ENCODE data around the gene CHST3. TPM values are rescaled to one million over a fixed set of nuclear protein-coding genes. Genes with fewer than 3 reads are reported as not detected.
"Not testable (repeated sequence)": the region's sequence is repeated elsewhere in the genome, so short reads cannot be mapped to it uniquely, and the experiment has no call there.

Gene CHST3
- total RNA-seq, 1 experiment from 2014 or later, result 57.0 TPM

DNA sequence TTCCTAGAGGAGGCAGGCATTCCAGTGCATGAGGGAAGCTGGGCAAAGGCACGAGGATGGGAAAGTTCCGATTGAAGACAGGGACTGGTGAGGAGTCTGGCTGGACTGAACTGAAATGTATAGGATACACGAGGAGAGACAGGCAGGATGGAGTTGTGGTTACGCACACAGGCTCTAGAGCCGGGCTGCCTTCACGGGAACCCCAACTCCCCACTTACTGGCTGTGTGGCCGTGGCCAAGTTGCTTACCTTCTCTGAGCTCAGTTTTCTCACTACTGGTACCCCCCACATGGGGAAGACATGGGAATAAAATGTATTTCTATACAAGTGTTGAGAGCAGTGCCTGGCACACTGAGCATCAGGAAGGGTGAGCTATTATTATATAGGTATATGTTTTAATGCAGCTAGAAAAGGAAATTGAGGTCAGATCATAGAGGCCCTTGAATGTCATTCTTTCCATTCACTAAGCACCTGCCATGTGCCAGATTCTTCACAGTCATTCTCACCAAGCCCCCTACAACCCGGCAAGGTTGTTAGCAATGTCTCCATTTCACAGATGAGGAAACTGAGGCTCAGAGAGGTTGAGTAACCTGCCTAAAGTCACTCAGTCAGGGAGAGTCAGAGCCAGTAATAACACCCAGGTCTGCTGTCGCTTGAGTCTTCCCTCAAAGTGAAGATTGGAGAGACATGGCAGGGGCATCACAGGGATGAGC is 9.7 kb downstream of the CHST3 start:
- DNase-seq (ENCODE audit: low spot score), result no peak

DNA sequence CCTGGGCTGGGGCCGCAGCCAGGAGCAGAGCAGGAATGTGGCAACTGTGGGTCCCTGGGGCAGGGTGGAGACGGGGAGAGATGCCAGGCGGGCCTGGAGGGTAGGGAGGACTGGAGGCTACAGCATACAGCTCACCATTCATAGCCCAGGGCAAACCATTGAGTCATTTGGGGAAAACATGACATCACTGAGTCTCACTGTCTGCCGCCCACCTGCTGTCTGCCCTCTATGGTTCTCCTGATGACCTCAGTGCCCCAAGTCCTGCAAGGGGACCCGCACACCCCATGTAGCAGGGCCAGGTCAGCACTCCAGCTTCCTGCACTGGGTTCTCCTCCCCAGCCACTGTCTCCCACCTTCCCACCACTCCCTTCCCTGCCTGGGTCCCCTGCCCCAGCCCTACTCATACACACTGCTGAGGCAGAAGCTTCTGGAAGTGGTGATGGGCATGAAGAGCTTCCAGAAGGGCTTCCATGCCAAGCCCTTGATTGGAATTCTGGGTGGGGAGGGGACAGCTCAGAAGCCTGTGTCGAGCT is 10.4 kb downstream of the CHST3 start:
- peak; percentile 98 for DNase-seq (ENCODE audit: low spot score)

DNA sequence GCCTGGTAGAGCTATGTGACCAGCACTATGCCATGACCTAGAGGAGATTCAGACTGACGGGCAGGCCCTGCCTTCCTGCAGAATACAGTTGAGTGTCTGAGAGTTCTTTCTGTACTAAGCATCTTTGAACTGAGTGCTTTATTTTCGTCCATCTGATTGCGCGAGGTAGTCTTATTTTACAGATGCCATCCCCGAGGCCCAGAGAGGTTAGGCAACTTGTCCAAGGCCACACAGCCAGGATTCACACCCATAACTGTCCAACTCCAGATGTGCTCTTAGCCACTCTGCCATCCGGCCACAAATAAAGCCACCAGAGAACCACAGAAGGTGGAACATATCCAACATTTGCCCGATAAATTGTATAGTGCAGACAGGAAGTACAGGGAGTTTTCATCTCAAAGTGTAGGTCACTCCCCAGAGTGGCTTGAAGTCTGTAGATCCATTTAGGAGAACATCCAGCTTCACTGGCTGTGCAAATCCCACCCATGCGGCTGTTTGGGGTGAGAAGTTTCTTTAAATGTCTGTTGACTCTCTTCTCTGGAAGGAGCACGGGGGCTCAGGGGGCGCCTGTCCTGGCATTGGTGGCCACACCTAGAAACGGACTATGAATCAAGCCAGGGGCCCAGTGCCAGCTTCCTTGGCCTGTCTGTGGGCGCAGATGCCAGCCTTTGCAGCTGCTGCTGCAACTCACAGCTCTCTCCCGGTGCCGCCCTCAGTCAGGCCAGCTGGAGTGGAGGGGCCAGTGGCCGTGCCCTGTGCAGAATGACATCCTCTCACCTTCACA is 11.1 kb downstream of the CHST3 start:
- peak; percentile 86 for DNase-seq (ENCODE audit: low spot score)

DNA sequence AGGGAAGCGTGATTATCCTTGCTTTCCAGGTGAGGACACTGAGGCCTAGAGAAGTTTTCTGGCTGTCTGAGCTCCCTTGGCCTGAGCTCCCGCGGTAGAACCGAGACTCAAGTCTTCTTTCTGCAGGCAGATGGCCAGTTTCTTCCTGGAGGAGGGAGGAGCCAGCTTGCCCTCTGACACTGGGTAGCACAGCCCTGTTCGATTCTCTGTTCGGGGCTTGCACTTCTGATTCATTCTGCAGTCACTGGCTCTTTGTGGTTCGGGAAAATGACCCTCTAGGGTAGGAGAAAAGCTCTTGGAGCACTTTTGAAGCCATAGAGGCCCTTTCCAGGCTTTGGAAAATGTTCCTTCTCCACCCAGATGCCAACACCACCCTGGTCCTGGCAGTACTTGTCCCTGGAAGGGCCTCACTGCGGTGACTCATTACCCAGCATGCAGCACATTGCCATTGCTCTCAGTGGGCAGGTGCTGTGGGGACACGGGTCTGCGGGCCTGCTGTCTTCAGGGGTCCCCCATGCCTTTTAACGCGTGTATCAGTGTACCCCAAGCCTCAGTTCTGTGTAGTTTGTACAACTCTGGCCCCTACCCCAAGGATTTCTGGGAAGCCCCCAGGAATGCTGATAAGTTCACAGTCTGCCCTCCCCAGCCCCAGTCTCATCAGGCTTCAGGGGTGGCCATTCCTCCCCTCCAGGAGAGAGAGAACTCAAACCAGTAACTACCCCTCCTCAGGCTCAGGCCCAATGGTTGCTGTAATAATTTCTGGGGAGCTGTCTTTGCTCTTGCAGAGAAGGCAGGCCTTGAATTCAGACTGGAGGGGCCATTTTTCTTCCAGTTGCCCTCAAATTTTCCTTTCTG is 11.9 kb downstream of the CHST3 start:
- DNase-seq (ENCODE audit: low spot score), result peak; percentile 80

DNA sequence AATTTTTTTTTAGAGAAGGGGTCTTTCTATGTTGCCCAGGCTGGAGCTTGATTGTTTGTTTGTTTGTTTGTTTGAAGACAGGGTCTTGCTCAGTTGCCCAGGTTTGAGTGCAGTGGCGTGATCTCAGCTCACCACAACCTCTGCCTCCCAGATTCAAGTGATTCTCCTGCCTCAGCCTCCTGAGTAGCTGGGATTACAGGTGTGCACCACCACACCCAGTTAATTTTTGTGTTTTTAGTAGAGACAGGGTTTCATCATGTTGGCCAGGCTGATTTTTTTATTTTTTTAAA is 13.4 kb downstream of the CHST3 start:
- DNase-seq (ENCODE audit: low spot score), result not testable (repeated sequence)

DNA sequence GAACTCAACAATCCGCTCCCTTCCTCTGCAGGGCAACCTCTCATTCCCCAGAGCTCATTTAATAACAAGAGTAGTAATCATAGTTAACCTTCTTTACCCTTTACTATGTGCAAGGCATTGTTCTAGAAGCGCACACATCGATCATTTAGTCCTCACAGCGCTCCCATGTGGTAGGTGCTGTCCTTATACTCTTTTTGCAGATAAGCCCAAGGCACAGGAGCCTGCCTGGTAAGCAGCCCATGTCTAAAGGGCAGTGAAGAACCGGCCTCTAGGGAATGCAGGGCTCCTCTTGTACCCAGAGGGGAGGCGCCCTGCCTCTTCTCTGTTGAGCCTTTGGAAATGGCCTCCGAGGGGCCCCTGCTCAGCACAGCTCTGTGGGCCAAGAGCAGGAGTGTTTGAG is 14.3 kb downstream of the CHST3 start:
- DNase-seq (ENCODE audit: low spot score), result no peak

DNA sequence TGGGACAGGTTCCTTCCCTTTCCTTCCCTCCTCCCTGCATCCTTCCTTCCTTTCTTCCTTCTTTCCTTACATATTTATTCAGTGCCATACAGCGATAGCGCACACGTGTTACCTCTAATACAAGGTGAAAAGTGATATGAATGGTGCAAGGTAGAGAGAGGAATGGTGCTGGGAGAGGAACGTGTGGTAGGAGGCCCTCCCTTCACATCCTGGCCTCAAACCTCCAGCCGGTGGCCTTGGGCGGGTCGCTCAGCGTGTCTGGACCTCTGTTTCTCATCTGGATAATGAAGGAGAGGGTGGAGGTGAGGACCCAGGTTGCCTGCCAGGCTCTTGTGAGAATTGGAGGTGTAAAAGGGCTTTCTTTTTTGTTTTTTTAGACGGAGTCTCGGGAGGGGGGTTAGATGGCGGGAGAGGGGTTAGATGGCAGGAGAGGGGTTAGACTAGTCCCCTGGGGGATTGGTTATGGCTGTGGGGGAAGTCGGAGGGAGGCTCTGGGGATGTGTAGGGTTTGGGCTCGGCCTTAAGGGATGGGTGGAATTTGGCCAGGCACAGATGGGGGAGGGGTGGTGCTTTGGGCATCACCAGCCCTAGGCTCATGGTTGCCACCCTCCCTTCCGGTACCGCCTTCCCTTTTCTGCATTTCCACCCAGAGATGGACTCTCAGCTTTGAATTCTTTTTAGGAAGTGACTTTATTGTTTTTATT is 14.9 kb downstream of the CHST3 start:
- DNase-seq (ENCODE audit: low spot score), result no peak

DNA sequence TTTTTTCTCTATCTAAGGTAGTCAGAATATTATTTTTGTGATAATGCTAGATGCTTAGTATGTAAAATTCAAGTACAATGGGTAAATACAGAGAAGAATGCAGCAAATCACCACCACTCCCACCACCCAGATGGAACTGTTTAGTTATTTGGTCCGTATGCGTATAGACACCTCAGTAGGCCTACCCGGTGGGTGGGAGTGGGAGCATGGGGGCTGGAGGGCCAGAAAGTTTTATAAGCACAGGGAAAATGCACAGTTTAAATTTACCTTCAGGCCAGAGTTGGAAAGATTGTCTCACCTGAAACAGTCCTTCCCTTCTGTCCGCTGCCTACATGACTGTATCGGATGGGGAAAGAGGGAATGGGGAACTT is 15.5 kb downstream of the CHST3 start:
- no peak for DNase-seq (ENCODE audit: low spot score)

DNA sequence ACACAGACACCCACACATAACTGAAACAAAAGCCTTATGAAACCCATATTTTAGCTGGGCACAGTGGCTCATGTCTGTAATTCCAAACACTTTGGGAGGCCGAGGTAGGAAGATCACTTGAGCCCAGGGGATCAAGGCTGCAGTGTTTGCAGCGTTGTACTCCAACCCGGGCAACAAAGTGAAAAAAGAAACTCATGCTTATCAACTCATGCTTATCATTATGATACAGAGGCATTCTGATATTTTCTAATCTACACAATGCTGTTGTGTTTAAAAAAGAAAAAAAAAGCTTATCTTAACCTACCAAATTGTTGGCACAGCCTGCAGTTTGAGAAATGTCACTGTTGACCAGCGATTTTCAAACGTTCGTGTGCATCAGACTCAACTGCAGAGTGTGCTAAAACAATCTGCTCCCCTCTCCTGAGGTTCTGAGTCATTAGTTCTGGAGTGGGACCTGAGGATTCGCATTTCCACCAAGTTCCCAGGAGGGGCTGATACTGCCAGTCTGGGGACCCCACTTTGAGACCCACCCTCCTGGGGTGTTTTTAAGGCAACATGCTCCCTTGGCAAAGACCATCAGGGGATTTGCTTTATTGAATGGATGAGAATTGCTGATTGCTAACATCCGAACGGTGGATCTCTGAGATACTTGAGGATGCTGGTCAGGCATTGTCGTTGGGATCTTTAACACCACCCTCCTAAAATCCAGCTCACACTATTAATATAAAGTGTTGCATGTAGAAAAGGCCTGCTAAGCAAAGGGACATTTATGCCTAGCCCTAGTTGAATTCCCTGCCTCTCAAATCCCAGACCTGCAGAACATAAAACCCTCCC is 16.2 kb downstream of the CHST3 start:
- no peak for DNase-seq (ENCODE audit: low spot score)

DNA sequence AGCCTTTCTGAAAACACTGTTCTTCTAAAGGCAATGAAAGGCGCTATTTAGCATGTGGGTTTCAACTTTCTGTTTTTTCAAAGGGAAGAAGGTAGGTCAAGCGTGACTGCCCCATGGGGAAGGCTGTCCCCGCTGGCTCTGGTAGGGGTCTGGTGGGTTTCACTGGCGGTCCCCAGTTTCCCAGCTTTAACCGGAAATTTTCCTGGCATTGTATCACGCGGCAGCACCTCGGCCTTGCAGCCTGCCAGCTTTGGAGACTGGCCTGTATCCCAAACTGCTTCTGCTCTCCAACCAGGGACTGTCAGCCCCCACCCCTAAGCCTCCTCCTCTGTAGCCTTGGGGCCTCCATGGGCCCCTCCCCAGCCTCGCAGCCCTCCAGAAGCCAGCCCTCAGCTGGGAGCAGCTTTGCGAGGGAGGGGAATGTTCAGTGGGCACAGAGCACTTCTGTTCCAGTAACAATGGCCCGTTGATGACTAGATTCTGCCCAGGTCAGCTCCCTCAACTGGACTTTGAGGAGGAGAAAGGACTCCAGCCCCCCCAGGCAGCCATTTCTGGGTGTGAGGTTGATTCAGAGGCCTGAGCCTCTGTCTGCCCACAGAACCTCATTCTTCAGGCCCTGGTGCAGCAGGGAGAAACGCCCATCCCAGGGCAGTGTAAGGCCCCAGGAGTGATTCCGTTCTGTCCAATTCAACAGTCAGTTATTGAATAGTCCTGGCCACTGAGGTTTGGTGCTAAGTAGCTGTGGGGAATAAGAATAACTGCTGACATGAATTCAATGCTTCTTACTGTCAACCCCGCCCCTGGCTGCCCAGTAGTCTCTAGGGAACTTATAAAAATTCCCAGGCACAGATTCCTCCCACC is 17.1 kb downstream of the CHST3 start:
- DNase-seq (ENCODE audit: low spot score), result peak; percentile 53

DNA sequence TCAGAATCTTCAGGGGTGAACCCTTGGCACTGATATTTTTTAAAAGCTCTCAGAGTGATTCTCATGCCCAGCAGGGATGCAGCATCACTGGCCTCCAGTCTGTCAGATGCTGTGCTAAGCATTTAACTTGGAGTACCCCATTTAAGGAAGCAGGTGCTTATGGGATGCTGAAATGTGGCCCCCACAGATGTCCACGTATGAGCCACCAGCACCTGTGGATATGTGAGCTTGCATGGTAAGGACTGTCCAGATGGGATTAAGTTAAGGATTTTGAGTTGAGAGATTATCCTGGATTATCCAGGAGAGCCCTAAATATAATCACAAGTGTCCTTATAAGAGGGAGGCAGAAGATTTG is 17.7 kb downstream of the CHST3 start:
- DNase-seq (ENCODE audit: low spot score), result no peak

DNA sequence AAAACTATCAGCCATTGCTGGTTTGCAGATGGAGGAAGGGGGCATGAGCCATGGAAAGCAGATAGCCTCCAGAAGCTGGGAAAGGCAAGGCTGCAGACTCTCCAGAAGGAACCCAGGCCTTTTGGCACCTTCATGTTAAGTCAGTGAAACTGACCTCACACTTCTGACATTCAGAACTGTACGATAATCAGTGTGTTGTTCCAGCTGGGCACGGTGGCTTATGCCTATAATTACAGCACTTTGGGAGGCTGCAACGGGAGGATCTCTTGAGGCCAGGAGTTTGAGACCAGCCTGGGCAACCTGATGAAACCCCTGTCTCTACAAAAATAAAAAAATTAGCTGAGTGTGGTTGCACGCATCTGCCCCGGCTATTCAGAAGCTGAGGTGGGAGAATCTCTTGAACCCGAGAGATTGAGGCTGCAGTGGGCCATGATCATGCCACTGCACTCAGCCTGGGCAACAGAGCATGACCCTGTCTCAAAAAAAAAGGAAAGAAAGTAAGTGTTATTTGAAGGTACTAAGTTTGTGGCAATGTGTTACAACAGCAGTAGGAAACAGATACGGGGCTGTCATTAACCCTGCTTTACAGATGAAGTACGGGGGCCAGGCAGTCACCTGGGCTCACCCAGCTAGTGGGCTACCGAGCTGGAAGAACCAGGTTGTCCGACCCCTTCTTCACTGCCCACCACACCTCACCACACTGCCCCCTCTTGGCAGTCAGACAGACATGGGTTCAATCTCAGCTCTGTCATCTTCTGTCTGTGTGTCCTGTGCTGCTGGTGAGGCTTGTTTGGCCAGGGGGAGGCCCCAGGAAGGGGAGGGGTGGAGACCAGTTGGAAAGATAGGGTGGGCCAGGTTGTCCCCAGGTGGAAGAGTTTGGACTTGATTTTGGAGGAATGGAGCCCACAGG is 18.3 kb downstream of the CHST3 start:
- no peak for DNase-seq (ENCODE audit: low spot score)

DNA sequence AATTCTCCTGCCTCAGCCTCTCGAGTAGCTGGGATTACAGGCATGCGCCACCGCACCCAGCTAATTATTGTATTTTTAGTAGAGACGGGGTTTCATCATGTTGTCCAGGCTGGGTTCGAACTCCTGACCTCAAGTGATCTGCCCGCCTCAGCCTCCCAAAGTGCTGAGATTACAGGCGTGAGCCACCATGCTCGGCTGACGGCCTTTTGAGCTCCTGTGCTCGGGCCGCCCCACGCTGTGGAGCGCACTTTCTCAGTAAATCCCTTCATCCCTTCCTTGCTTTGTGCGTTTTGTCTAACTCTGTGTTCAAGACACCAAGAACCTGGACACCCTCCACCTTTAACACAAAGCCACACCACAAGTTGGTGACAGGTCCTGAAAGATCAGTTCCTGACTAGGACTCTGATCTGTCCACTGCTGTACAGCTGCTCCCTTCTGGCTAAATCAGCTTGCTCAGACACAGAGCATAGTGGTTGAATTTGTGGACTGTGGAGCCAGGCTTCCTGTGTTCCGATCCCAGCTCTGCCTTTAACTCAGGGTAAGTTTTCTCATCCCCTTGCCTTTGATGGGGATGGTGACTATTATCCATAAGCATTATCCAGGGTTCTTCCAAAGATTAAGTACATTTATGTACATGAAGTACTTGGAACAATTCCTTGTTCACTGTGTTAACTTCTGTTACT is 20.1 kb downstream of the CHST3 start:
- DNase-seq (ENCODE audit: low spot score), result no peak

DNA sequence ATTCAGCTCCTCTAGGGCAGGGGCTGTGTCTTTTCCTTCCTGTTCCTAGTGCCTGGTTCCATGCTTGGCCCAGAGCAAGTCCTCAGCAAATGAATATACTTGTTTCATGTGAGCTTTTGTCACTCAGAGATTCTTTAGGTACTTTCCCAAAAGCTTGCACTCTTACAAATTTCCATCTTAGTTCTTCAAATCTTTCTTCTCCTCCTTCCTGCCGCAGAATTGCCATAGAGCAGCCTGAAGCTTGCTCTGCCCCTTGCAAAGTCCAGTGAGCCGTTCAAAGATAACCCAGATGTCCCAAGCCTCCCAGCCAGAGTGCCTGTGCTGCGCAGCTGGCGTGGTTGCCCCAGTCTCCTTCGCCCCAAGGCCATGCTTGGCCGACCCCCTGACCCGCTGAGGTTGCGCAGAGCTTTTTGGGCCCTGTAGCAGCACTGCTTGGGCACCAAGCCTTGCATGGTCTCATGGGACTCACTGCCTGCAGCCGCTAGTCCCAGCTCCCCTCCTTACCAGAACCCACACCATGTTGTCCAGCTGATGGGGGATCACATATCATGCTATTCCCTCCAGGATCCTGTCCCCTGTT is 20.7 kb downstream of the CHST3 start:
- DNase-seq (ENCODE audit: low spot score), result no peak

DNA sequence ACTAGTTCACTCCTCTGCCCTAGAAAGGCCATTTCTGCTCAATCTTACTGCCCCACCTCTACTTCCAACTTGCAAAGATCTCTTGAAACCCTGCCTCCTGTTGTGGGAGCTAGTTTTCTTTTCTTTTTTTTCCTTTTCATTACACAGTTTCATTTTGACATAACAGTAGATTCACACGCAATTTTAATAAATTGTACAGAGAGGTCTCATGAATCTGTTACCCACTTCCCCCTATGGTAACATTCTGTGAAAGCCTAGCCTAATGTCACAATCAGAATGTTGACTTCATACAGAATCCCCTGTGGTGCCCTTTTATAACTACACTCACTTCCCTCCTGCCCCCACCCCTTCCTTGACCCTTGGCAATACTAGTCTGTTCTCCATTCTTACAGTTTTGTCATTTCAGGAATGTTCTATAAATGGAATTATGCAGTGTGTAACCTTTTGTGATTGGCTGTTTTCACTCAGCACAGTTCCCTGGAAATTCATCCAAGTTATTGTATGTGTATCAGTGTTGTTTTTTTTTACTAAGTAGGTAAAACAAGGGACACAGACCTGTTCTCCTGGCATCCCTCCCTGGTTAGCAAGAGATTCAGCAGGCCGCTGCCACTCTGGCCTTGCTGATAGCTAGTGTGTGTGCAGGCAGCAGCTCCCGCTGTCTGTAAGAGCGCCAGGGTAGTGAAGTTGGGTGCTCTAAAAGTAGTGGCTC is 21.5 kb downstream of the CHST3 start:
- no peak for DNase-seq (ENCODE audit: low spot score)

DNA sequence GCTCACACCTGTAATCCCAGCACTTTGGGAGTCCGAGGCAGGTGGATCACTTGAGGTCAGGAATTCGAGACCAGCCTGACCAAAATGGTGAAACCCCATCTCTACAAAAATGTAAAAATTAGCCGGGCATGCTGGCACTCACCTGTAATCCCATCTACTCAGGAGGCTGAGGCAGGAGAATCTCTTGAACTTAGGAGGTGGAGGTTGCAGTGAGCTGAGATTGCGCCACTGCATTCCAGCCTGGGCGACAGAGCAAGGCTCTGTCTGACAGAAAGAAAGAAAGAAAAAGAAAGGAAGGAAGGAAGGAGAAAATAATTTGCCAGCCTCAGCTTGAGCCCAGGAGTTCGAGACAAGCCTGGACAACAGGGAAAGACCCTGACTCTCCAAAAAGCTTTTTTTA is 24.7 kb downstream of the CHST3 start:
- DNase-seq (ENCODE audit: low spot score), result not testable (repeated sequence)

Measured in A172 (cell line).